RPMI7951 (cell line): ENCODE measurements around the gene KRT36. TPM values are rescaled to one million over a fixed set of nuclear protein-coding genes. Genes with fewer than 3 reads are reported as not detected.

Experiments
- DNase-seq: peaks from one replicate; pipeline ENCODE4 v3.0.0-alpha.2; 2012; ENCODE audit warnings: low read depth
- total RNA-seq: library from RNA; depleted of rRNA; stranded (reverse); fragments of >200 nt; shearing (Covaris generic); gene quantifications from 2 replicates; pipeline ENCODE4 v1.2.3, GENCODE V29; 2014; rRNA removed

The KRT36 gene
- total RNA-seq, 1 experiment from 2014 or later = not detected

DNA sequence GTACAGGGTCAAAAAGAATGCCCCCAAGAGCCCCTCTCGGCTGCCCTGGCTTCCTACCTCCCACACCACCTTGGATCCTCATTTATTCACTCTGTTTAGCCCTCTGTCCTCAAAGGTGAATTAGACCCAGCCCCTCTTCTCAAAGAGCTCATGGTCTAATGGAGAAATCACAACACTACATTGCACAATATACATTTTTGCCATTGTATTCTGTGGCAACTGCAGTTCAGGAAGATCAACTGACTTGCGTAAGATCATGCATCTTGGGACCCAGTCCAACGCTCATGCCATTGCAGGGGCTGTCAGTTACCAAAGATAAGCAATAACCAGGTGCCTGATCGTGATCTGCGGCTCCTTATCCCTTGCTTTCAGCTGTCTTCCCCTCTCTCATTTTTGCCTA, 50.3 kb downstream of the KRT36 start:
- DNase-seq = no peak

- DNase-seq = no peak
Observed at GRCh38 chr17:41437769-41438168, 51.9 kb downstream of the KRT36 start.

GRCh38 chr17:41437254-41437653, 52.5 kb downstream of the KRT36 start:
- no peak for DNase-seq

Other genes with a start within 250 kb of the KRT36 start
- not detected in 2 replicates for gene KRTAP9-4, start 240.2 kb downstream of the KRT36 start, total RNA-seq
- gene KRTAP9-9, start 234.5 kb downstream of the KRT36 start, total RNA-seq = not detected in 2 replicates
- not detected in 2 replicates for gene KRTAP9-6, start 224.5 kb downstream of the KRT36 start, total RNA-seq
- gene KRTAP9-7, start 214.2 kb downstream of the KRT36 start, total RNA-seq = not detected in 2 replicates
- gene KRTAP29-1, start 187.1 kb downstream of the KRT36 start, total RNA-seq = not detected in 2 replicates
- gene KRTAP16-1, start 180.6 kb downstream of the KRT36 start, total RNA-seq = not detected in 2 replicates
- not detected in 2 replicates for gene KRTAP17-1, start 174.2 kb downstream of the KRT36 start, total RNA-seq
- gene KRT33A, start 139.1 kb downstream of the KRT36 start, total RNA-seq = not detected in 2 replicates
- 0.24 TPM in 1 of 2 replicates, not detected in the other for gene KRT33B, start 120.1 kb downstream of the KRT36 start, total RNA-seq
- not detected in 2 replicates for gene KRT34, start 107.6 kb downstream of the KRT36 start, total RNA-seq
- not detected in 2 replicates for gene KRT31, start 92.3 kb downstream of the KRT36 start, total RNA-seq
- not detected in 2 replicates for gene KRT37, start 65.3 kb downstream of the KRT36 start, total RNA-seq
- not detected in 2 replicates for gene KRT38, start 48.9 kb downstream of the KRT36 start, total RNA-seq
- gene KRT32, start 22.5 kb downstream of the KRT36 start, total RNA-seq = not detected in 2 replicates
- not detected in 2 replicates for gene KRT35, start 8.8 kb downstream of the KRT36 start, total RNA-seq
- 0.24 TPM in 1 of 2 replicates, not detected in the other for gene KRT13, start 15.7 kb upstream of the KRT36 start, total RNA-seq
- gene KRT15, start 29.0 kb upstream of the KRT36 start, total RNA-seq = 3.4 and 7.3 TPM in 2 replicates
- gene KRT19, start 38.4 kb upstream of the KRT36 start, total RNA-seq = 4.6 and 7.8 TPM in 2 replicates
- gene KRT9, start 82.1 kb upstream of the KRT36 start, total RNA-seq = not detected in 2 replicates
- not detected in 2 replicates for gene KRT14, start 97.0 kb upstream of the KRT36 start, total RNA-seq
- gene KRT16, start 122.9 kb upstream of the KRT36 start, total RNA-seq = 0.72 and 0.88 TPM in 2 replicates
- gene KRT17, start 134.7 kb upstream of the KRT36 start, total RNA-seq = 35.9 and 48.9 TPM in 2 replicates
- 43.2 and 47.6 TPM in 2 replicates for gene EIF1, start 199.0 kb upstream of the KRT36 start, total RNA-seq
- not detected in 2 replicates for gene GAST, start 222.4 kb upstream of the KRT36 start, total RNA-seq
- gene HAP1, start 244.7 kb upstream of the KRT36 start, total RNA-seq = not detected in 2 replicates